Measurements from ENCODE around the gene TMEM132A.

The TMEM132A gene

DNA sequence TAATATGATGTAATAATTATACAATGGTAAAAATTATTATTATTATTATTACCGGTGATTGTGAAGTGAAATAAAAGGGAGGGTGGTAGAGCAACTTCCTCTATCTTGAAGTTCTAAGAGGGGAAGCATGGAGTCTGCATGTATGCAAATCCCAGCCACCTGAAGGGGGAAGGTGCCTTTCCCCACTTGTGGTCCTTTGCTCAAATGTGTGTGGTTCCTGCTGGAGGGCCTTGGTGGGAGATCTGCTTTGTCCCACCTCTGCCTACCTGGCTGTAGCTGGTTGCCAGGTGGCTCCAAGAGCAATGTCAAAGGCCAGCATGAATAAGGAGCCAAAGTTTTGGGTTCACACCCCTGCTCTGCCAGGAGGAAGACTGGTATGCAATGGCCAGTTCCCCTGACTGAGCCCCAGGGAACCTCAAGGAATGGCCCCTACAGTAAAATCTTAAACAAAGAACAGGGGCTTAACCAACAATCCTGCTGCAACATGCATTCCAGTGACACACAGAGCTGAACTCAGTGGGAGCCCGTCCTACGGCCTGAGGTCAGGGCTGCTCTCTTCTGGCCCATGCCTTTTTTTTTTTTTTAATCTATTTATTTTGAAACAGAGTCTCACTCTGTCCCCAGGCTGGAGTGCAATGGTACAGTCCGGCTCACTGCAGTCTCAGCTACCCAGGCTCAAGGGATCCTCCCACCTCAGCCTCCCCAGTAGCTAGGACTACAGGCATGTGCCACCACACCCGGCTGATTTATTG, 8.5 kb downstream of the TMEM132A start:
- TF ChIP-seq ARNT (IDR thresholded peaks at IDR 0.05) (no peak), NFRKB (IDR thresholded peaks at IDR 0.05) (no peak), L3MBTL2 (conservative IDR thresholded peaks at IDR 0.05) (no peak), BHLHE40 (IDR thresholded peaks at IDR 0.05; ENCODE audit: borderline replicate concordance) (no peak), CTBP1 (IDR thresholded peaks at IDR 0.05; ENCODE audit: borderline replicate concordance) (no peak), LEF1 (IDR thresholded peaks at IDR 0.05; ENCODE audit: borderline replicate concordance) (no peak), FOXM1 (IDR thresholded peaks at IDR 0.05; ENCODE audit: borderline replicate concordance) (no peak), FOXK2 (IDR thresholded peaks at IDR 0.05) (no peak), ZNF384 (IDR thresholded peaks at IDR 0.05) (no peak), TARDBP (IDR thresholded peaks at IDR 0.05) (no peak), ELF4 (IDR thresholded peaks at IDR 0.05) (no peak), FOXA1 (IDR thresholded peaks at IDR 0.05) (no peak), SP1 (IDR thresholded peaks at IDR 0.05) (no peak), SUZ12 (IDR thresholded peaks at IDR 0.05) (no peak), HDGF (IDR thresholded peaks at IDR 0.05; ENCODE audit: borderline replicate concordance) (no peak)
- TF ChIP-seq, protein P1, sequence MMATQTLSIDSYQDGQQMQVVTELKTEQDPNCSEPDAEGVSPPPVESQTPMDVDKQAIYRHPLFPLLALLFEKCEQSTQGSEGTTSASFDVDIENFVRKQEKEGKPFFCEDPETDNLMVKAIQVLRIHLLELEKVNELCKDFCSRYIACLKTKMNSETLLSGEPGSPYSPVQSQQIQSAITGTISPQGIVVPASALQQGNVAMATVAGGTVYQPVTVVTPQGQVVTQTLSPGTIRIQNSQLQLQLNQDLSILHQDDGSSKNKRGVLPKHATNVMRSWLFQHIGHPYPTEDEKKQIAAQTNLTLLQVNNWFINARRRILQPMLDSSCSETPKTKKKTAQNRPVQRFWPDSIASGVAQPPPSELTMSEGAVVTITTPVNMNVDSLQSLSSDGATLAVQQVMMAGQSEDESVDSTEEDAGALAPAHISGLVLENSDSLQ (IDR thresholded peaks at IDR 0.05), result no peak
- POLR2A ChIA-PET, result no interaction called here
- CTCF ChIA-PET, result interaction anchor here (0.7 kb wide), 1 partner anchor 1265 kb away, joined by 5 read pairs; no protein-coding TSS in a partner anchor
- DNase-seq (ENCODE audit: extremely low spot score), result no peak

DNA sequence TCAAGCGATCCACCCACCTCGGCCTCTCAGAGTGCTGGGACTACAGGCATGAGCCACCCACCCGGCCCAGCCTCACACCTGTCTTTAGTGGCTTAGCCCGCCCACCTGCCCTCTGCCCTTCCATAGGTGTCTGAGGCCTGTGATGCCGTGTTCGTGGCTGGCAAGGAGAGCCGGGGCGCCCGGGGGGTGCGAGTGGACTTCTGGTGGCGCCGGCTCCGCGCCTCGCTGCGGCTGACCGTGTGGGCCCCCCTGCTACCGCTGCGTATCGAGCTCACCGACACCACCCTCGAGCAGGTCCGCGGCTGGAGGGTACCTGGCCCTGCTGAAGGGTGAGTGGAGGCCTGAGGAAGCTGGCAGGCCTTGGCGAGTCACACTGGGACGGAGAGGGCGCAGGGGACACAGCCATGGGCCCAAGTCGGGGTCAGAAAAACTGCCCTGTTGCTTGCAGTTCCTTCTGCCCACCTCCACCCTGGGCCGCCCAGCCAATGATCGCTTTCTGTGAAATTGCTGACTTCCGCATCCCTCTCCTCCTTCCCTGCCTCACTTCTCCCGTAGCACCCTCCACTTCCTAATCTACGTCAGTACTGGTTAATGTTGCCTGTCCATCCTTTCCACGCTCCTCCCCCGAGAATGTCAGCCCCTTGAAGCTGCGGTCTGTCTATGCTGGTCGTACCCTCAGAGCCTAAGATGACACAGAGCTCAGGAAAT, 9.3 kb downstream of the TMEM132A start:
- CTCF ChIA-PET, result interaction anchor here (0.7 kb wide), 1 partner anchor 1266 kb away, joined by 5 read pairs; no protein-coding TSS in a partner anchor

DNA sequence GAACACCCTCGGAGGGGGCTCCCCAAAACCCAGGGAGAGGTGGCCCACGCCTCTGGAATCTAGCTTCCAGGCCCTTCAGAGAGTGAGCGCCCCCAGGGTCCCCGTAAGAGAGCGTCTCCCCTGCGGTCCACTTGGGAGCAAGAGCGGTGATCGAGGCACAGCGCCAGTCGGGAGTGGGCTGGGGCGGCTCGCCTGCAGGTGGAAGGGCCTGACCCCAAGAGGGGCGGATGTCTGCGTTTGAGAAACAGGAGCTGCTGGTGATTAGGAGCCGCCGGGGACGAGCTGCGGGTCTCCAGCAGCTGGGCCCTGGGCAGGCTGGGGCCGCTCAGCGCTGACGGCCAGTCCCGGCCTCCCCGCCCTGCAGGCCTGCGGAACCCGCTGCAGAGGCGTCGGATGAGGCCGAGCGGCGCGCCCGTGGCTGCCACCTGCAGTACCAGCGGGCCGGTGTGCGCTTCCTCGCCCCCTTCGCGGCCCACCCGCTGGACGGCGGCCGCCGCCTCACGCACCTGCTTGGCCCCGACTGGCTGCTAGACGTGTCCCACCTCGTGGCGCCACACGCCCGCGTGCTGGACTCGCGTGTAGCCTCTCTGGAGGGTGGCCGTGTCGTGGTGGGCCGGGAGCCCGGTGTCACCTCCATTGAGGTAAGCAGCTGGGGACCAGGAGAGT, 10.0 kb downstream of the TMEM132A start:
- CTCF ChIA-PET, result no interaction called here
- POLR2A ChIA-PET, result no interaction called here
- no peak for DNase-seq (ENCODE audit: extremely low spot score)
- TF ChIP-seq BHLHE40 (IDR thresholded peaks at IDR 0.05; ENCODE audit: borderline replicate concordance) (no peak), SP1 (IDR thresholded peaks at IDR 0.05) (no peak), FOXM1 (IDR thresholded peaks at IDR 0.05; ENCODE audit: borderline replicate concordance) (no peak), NFRKB (IDR thresholded peaks at IDR 0.05) (no peak), TARDBP (IDR thresholded peaks at IDR 0.05) (no peak), FOXA1 (IDR thresholded peaks at IDR 0.05) (no peak), ARNT (IDR thresholded peaks at IDR 0.05) (no peak)
- TF ChIP-seq, protein P1 (IDR thresholded peaks at IDR 0.05), result no peak

More for the DNA sequence above, 9.3 kb downstream of the TMEM132A start:
- no peak for TF ChIP-seq LEF1 (IDR thresholded peaks at IDR 0.05; ENCODE audit: borderline replicate concordance)
- TF ChIP-seq SP1 (IDR thresholded peaks at IDR 0.05), result no peak
- TF ChIP-seq FOXA1 (IDR thresholded peaks at IDR 0.05), result no peak
- DNase-seq (ENCODE audit: extremely low spot score), result no peak
- POLR2A ChIA-PET, result no interaction called here

DNA sequence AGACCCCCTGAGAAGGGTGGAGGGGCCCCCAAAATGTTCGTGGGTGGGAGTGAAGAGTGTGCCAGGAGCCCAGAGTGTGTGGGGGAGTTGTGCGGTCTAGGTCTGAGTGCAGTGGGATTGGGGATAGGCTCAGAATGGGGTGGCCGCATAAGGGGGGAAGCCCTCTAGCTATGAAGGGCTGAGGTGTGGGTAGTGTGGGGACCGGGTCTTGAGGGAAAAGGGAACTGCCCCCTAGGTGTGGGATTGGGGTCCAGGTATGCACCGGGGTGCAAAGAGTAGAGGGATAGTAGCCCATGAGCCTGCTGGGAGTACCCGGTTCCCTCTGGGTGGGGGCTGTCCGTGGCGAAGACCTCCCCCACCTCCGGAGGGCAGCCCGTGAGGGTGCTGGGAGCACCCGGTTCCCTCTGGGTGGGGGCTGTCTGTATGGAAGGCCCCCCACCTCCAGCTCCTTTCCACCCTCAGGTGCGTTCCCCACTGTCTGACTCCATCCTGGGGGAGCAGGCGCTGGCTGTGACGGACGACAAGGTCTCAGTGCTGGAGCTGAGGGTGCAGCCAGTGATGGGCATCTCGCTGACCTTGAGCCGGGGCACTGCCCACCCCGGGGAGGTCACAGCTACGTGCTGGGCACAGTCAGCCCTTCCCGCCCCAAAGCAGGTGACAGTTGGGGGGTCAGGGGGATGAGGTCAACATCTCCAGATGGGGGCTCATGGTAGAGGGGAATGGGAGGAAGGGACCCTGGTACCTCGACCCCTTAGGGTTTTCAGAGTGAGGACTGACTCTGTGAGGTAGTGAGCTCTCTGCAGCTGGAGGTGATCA, 10.7 kb downstream of the TMEM132A start:
- ChIA-PET CTCF (no interaction called here), POLR2A (no interaction called here)
- no peak for TF ChIP-seq FOXK2 (IDR thresholded peaks at IDR 0.05)
- no peak for TF ChIP-seq ZNF384 (IDR thresholded peaks at IDR 0.05)
- TF ChIP-seq SP1 (IDR thresholded peaks at IDR 0.05), result no peak
- no peak for TF ChIP-seq ARNT (IDR thresholded peaks at IDR 0.05)
- TF ChIP-seq ELF4 (IDR thresholded peaks at IDR 0.05), result no peak
- TF ChIP-seq FOXA1 (IDR thresholded peaks at IDR 0.05), result no peak
- TF ChIP-seq HDGF (IDR thresholded peaks at IDR 0.05; ENCODE audit: borderline replicate concordance), result no peak
- TF ChIP-seq NFRKB (IDR thresholded peaks at IDR 0.05), result no peak
- no peak for TF ChIP-seq L3MBTL2 (conservative IDR thresholded peaks at IDR 0.05)
- TF ChIP-seq LEF1 (IDR thresholded peaks at IDR 0.05; ENCODE audit: borderline replicate concordance), result no peak
- TF ChIP-seq, protein P1 (IDR thresholded peaks at IDR 0.05), result no peak
- no peak for DNase-seq (ENCODE audit: extremely low spot score)

DNA sequence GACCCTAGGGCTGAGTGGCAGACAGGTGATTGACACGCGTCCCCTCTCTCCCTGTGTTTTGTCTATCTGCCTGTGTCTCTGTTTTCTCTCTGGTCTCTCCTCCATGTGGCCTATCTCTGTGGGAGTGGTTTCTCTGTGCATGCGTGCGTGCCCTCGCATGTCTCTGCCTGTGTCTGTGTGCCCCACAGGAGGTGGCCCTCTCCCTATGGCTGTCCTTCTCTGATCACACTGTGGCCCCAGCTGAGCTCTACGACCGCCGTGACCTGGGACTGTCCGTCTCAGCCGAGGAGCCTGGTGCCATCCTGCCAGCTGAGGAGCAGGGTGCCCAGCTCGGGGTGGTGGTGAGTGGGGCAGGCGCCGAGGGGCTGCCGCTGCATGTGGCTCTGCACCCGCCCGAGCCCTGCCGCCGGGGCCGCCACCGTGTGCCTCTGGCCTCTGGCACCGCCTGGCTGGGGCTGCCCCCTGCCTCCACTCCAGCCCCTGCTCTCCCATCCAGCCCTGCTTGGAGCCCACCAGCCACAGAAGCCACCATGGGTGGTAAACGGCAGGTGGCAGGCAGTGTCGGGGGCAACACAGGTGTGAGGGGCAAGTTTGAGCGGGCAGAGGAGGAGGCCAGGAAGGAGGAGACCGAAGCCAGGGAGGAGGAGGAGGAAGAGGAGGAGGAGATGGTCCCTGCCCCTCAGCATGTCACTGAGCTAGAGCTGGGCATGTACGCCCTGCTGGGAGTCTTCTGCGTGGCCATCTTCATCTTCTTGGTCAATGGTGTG, 11.6 kb downstream of the TMEM132A start:
- ChIA-PET CTCF (no interaction called here), POLR2A (no interaction called here)
- TF ChIP-seq FOXA1 (IDR thresholded peaks at IDR 0.05) (no peak), FOXM1 (IDR thresholded peaks at IDR 0.05; ENCODE audit: borderline replicate concordance) (no peak), SUZ12 (IDR thresholded peaks at IDR 0.05) (no peak), LEF1 (IDR thresholded peaks at IDR 0.05; ENCODE audit: borderline replicate concordance) (no peak), BHLHE40 (IDR thresholded peaks at IDR 0.05; ENCODE audit: borderline replicate concordance) (no peak)
- DNase-seq (ENCODE audit: extremely low spot score), result no peak
